ENCODE data around the gene PDGFD.

Gene PDGFD

GRCh38 chr11:103877221-103877620, 286.7 kb downstream of the PDGFD start:
- Histone ChIP-seq H3K27ac (no peak overlapping the region), H3K36me3 (no peaks in the 10 kb centered on the region), H3K27me3 (ENCODE audit: insufficient read depth, low read depth, severe bottlenecking) (no peaks in the 10 kb centered on the region), H3K9me3 (ENCODE audit: severe bottlenecking) (no peaks in the 10 kb centered on the region), H3K4me3 (ENCODE audit: low read depth, low read length) (no peak overlapping the region)
- peak; percentile 38 for TF ChIP-seq CTCF (IDR thresholded peaks at IDR 0.05; ENCODE audit: low read depth, low read length)
- DNase-seq = peak; percentile 11

DNA sequence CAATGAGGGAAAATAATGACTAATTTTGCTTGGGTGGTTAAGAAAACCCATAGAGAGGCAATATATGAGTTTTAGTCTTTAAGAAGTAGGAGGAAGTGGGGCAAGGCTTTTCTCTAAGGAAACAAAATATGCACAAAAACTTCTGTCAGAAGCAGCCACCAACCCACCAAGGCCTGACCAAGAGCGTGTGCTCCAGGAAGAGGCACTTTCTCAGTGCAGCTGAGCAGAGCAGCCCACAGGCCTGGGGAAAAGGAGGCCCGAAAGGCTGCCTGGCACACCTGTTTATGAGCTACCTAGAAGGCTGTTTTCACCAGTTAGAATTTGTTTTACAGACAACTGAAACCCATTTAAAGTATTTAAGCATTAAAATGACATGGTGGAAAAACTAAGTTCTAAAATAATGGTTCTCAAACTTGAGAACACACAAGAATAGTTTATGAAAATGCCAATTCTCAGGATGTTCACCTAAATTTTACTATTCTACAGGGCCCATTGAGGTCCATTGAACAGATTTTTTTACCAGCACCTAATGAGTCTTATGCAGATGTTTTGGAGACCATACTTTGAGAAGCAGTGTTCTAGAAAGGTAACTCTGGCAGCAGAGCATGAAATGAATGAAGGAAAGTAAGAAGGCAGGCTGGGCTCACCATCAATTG, 288.0 kb downstream of the PDGFD start:
- DNase-seq = no peak
- H3K9me3 ChIP-seq (ENCODE audit: severe bottlenecking) = no peaks in the 10 kb centered on the region
- H3K36me3 ChIP-seq = no peaks in the 10 kb centered on the region
- no peak for TF ChIP-seq CTCF (IDR thresholded peaks at IDR 0.05; ENCODE audit: low read depth, low read length)
- H3K27ac ChIP-seq = no peak overlapping the region
- H3K27me3 ChIP-seq (ENCODE audit: insufficient read depth, low read depth, severe bottlenecking) = no peaks in the 10 kb centered on the region
- no peak overlapping the region for H3K4me3 ChIP-seq (ENCODE audit: low read depth, low read length)

GRCh38 chr11:103872748-103873147, 291.2 kb downstream of the PDGFD start:
- no peaks in the 10 kb centered on the region for H3K27me3 ChIP-seq (ENCODE audit: insufficient read depth, low read depth, severe bottlenecking)
- no peaks in the 10 kb centered on the region for H3K9me3 ChIP-seq (ENCODE audit: severe bottlenecking)
- no peak for DNase-seq
- H3K36me3 ChIP-seq = no peaks in the 10 kb centered on the region
- H3K27ac ChIP-seq = no peak overlapping the region
- H3K4me3 ChIP-seq (ENCODE audit: low read depth, low read length) = no peak overlapping the region
- no peak for TF ChIP-seq CTCF (IDR thresholded peaks at IDR 0.05; ENCODE audit: low read depth, low read length)

DNA sequence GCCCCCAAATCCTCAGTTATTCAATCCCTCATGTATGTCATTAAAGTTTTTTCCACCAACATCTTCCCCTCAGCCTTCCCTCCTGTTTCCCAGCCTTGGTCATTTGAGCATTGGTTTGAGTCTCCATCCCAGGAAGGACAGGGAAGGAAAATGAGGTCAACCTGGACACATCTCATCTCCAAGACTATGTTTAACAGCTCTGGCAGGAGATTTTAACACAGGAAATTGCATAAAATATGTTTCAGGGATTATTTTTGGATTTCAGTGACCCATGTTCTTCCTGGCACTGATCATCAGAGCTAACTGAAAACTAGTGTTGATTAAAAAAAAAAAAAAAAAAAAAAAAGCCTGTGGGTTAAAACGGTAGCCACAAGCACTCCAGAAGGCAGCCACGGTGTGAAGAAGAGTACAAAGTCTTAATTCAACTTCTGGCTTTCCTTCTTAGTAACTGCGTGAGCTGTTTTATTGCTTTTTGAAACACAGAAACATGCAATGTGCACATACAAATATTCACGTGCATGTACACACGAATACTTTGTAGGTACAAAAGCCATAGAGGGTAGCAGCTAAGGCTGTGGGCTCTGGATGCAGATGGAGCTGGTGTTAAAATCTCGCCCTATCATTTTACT, 291.9 kb downstream of the PDGFD start:
- TF ChIP-seq CTCF (IDR thresholded peaks at IDR 0.05; ENCODE audit: low read depth, low read length) = no peak
- no peak for DNase-seq

DNA sequence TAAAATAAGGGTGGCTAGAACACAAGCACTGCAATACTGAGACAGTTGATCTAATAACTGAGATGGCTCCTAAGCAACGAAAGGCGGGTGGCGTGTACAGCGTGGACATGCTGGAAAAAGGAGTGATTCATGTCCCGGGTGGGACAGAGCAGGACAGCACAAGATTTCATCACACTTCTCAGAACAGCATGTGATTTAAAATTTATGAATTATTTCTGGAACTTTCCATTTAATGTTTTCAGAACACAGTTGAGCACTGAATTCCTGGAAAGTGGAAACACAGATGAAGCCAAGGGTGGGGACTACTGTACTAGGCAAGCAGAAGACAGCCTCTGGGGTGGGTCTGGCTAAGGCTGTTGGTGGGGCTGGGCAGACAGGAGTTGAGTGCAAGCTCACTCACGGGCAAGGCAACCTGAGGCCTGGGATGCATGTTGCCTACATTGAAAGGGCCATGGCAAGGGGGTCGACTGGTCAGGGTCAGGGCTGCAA, 293.1 kb downstream of the PDGFD start:
- DNase-seq = no peak
- no peak for TF ChIP-seq CTCF (IDR thresholded peaks at IDR 0.05; ENCODE audit: low read depth, low read length)
- Histone ChIP-seq H3K36me3 (no peaks in the 10 kb centered on the region), H3K9me3 (ENCODE audit: severe bottlenecking) (no peaks in the 10 kb centered on the region), H3K4me3 (ENCODE audit: low read depth, low read length) (no peak overlapping the region), H3K27me3 (ENCODE audit: insufficient read depth, low read depth, severe bottlenecking) (no peaks in the 10 kb centered on the region), H3K27ac (no peak overlapping the region)

More for the DNA sequence above, 291.9 kb downstream of the PDGFD start:
- Histone ChIP-seq H3K36me3 (no peaks in the 10 kb centered on the region), H3K9me3 (ENCODE audit: severe bottlenecking) (no peaks in the 10 kb centered on the region), H3K27me3 (ENCODE audit: insufficient read depth, low read depth, severe bottlenecking) (no peaks in the 10 kb centered on the region), H3K27ac (no peak overlapping the region), H3K4me3 (ENCODE audit: low read depth, low read length) (no peak overlapping the region)

Data from WERI-Rb-1 (cell line).